Subcutaneous adipose tissue (tissue), 4 donors: ENCODE results near the gene MYO5A. TPM values are rescaled to one million over a fixed set of nuclear protein-coding genes. Genes with fewer than 3 reads are reported as not detected.

Source experiments
- total RNA-seq, 4 donors: library from RNA; depleted of rRNA; stranded (reverse); fragments of >200 nt; gene quantifications; one replicate each; pipeline ENCODE4 v1.1.0, GENCODE V29; 2016
- TF ChIP-seq, protein P1 (sequence below): fragments of 450-650 bp; IDR thresholded peaks from one replicate; pipeline ENCODE4 v1.5.1; 2016; ENCODE audit warnings: low read depth, mild to moderate bottlenecking, control low read depth, antibody characterized with exemption, moderate library complexity

The MYO5A gene
- total RNA-seq, 4 donors from 2014 or later: 54.6 to 121 (median 99.4) TPM

- TF ChIP-seq, protein P1, sequence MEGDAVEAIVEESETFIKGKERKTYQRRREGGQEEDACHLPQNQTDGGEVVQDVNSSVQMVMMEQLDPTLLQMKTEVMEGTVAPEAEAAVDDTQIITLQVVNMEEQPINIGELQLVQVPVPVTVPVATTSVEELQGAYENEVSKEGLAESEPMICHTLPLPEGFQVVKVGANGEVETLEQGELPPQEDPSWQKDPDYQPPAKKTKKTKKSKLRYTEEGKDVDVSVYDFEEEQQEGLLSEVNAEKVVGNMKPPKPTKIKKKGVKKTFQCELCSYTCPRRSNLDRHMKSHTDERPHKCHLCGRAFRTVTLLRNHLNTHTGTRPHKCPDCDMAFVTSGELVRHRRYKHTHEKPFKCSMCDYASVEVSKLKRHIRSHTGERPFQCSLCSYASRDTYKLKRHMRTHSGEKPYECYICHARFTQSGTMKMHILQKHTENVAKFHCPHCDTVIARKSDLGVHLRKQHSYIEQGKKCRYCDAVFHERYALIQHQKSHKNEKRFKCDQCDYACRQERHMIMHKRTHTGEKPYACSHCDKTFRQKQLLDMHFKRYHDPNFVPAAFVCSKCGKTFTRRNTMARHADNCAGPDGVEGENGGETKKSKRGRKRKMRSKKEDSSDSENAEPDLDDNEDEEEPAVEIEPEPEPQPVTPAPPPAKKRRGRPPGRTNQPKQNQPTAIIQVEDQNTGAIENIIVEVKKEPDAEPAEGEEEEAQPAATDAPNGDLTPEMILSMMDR: no peak
Measured at GRCh38 chr15:52505151-52505550, 23.5 kb downstream of the MYO5A start.

- TF ChIP-seq, protein P1: no peak
Measured at GRCh38 chr15:52503788-52504496, 24.7 kb downstream of the MYO5A start.

DNA sequence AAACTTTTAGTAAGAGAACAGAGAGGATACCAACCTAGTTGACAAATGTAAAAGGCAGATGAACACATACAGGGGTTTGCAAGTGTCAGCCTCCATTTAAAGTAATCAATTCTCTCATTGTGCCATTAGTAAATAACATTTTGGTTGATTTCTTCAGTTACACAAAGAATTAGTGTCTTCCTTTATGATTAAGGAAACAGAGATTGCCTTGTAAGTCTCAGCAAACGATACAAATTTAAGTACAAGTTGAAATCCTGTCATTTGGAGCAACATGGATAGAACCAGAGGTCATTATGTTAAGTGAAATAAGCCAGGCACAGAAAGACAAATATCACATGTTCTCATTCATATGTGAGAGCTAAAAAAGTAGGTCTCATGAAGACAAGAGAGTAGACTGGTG lies 26.1 kb downstream of the MYO5A start:
- TF ChIP-seq, protein P1: no peak

DNA sequence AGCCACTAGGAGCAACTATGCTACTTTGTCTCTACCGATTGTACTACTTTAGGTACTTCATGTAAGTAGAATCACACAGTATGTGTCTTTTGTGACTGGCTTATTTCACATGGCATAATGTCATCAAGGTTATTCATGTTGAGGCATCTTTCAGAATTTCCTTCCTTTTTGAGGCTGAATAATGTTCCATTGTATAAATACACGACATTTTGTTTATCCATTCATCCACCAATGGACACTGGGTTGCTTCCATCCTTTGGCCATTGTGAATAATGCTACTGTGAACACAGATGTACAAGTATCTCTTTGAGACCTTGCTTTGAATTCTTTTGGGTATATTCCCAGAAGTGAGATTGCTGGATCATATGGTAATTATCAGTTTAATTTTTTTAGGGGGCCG lies 29.2 kb downstream of the MYO5A start:
- TF ChIP-seq, protein P1: no peak

DNA sequence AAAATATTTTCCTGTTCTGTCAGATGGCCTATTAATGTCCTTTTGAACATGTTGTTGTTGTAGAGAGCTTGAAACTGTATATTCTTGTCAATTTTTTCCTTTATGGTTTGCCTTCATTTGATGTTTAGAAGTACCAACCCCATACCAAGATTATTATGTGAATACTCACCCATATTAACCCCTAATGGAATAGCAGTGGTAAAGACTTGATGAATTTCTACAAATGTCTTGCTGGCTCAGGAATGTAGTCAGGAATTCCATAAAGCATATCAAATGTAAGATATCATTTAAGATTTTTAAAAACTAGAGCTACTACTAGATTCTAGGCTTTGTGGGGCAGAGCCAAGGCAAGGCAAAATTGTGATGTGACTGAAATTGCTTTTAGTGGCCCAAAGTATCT lies 30.0 kb downstream of the MYO5A start:
- TF ChIP-seq, protein P1: no peak

GRCh38 chr15:52496776-52497470 lies 31.8 kb downstream of the MYO5A start:
- TF ChIP-seq, protein P1: no peak

DNA sequence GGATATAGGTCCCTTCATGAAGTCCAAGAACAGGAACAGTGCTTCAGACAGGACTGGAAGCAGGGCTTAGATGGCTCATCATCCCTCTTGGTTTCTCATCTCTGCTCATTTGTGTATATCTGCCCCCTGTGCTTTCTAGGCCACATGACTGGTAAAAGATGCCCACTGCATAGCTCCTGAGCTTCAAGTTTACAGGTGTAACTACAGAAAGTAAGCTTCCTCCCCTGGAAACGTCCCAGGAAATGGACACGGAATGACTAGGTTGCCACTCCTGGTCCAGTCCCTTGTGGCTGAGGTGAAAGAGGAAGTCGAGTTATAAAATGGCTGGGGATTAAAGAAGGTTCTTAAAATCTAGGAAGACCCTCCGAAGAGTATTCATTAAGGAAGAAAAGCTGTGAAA lies 32.5 kb downstream of the MYO5A start:
- TF ChIP-seq, protein P1: no peak
